HUES64 (cell line): ENCODE data around the gene PFKP.

Source experiments
- H3K27ac ChIP-seq: 2 replicates; pipeline ENCODE4 v1.7.0; 2013; ENCODE audit warnings: low read depth, low read length, inconsistent platforms
- H3K27me3 ChIP-seq: 2 replicates; pipeline ENCODE4 v1.6.1; 2013; ENCODE audit warnings: mild to moderate bottlenecking, low read length; ENCODE audit not compliant: insufficient read depth
- H3K36me3 ChIP-seq: 2 replicates; pipeline ENCODE4 v1.6.1; 2013; ENCODE audit warnings: mild to moderate bottlenecking, low read length; ENCODE audit not compliant: insufficient read depth
- H3K4me1 ChIP-seq: 2 replicates; pipeline ENCODE4 v1.6.1; 2013; ENCODE audit warnings: mild to moderate bottlenecking, low read length, moderate library complexity; ENCODE audit not compliant: insufficient read depth
- H3K4me3 ChIP-seq: 2 replicates; pipeline ENCODE4 v1.5.1; 2013; ENCODE audit warnings: mild to moderate bottlenecking, low read length, moderate library complexity
- H3K9ac ChIP-seq: 2 replicates; pipeline ENCODE4 v1.6.1; 2013; ENCODE audit warnings: mild to moderate bottlenecking, low read depth, low read length
- H3K9me3 ChIP-seq: 2 replicates; pipeline ENCODE4 v1.6.1; 2013; ENCODE audit warnings: low read depth, low read length; ENCODE audit not compliant: insufficient read depth
- WGBS: fragments of 150-250, 120-280 bp; methylation state at CpG from one replicate; pipeline ENCODE4 v1.1.7; 2013; ENCODE audit warnings: missing lambda C conversion rate; 5-methylcytosine and 5-hydroxymethylcytosine counted together

The PFKP gene

DNA sequence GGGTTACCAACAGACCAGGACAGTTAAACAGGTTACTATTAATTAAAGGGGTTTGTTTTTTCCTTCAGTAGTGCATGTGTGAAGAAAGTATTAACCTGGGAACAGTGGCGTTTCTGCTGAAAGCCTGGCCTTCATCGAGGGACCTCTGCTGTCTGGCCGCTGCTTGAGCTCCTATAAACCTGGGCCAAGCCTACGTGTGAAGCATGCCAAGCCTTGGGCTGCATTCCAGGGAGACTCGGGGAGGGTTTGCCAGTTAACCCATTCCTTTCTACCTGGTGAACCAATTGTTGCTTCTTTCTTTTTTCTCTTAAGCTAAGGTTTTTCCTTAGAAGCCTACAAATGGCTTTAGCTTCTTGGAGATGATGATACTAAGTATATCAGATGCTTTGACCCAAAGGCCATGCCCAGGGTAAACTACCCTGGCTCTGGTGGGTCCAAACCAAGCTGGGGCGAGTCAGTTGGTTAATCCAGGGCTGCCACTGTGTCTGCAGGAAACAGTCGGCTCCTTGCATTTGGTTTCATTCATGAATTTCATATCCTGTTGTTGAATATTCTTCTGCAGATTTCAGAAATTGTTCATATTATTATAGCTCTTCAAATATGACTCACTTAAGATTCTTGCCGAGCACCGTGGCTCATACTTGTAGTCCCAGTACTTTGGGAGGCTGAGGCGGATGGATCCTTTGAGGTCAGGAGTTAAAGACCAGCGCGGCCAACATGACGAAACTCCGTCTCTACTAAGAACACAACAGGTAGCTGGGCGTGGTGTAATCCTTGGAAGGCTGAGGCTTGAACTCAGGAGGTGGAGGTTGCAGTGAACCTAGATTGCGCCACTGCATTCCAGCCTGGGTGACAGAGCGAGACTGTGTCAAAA lies 23.8 kb downstream of the PFKP start:
- 81% methylated on average over 17 of the region's 17 CpGs for WGBS
- peaks cover 34% of the 10 kb centered on the region for H3K36me3 ChIP-seq
- H3K27ac ChIP-seq: 0 out of 2 replicates have a peak overlapping the region, but pooled peaks have one; percentile 16

DNA sequence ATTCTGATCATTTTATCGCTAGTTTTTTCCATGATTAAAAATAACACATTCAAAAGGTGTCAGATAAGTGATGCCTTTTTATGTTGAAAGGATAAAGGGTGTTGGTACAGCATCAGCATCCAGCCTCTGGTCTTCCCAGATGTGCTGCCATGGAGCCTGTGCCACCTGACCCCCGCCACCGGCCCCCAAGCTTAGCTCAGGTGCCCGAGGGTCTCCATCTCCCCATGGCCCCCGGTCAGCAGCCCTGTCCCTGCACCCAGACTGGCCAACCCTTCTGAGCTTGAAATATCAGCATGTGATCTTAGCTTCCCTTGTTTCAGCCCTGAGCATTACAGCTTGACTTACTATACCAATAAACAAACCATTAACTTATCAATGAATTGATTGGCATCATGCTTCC lies 24.6 kb downstream of the PFKP start:
- 96% methylated on average over 4 of the region's 5 CpGs for WGBS
- H3K9ac ChIP-seq: no peak overlapping the region
- peaks cover 20% of the 10 kb centered on the region for H3K4me1 ChIP-seq

More for the DNA sequence above, 23.8 kb downstream of the PFKP start:
- H3K9ac ChIP-seq: no peak overlapping the region
- H3K4me1 ChIP-seq: peaks cover 20% of the 10 kb centered on the region
- no peaks in the 10 kb centered on the region for H3K9me3 ChIP-seq
- H3K4me3 ChIP-seq: no peak overlapping the region
- no peaks in the 10 kb centered on the region for H3K27me3 ChIP-seq

DNA sequence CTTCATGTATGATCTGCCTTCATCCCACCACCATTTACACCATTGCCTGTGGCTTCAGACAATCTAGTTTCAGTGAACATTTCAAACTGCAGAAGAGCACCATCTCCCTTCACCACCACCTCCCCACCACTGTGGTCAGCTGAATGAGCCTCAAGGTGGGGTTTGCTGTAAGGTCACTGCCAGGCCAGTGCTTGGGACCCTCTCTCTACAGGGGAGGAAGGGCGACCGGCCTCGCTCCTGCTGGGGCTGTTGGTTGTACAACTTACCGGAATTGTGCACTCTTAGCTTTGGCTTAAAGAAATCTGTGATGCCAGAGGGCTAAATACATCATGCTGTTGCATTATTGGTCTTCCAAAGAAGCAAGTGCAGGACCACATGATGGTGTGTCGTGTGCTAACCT lies 26.6 kb downstream of the PFKP start:
- Histone ChIP-seq H3K27ac (peak overlapping the region; percentile 67; the same call in 1 of the 2 replicates), H3K36me3 (peaks cover 32% of the 10 kb centered on the region), H3K27me3 (no peaks in the 10 kb centered on the region), H3K9me3 (no peaks in the 10 kb centered on the region), H3K4me3 (no peak overlapping the region), H3K4me1 (peaks cover 20% of the 10 kb centered on the region), H3K9ac (no peak overlapping the region)
- 94% methylated on average over 5 of the region's 5 CpGs for WGBS

More for the DNA sequence above, 24.6 kb downstream of the PFKP start:
- Histone ChIP-seq H3K27me3 (no peaks in the 10 kb centered on the region), H3K36me3 (peaks cover 28% of the 10 kb centered on the region), H3K27ac (no peak overlapping the region), H3K4me3 (no peak overlapping the region), H3K9me3 (no peaks in the 10 kb centered on the region)

DNA sequence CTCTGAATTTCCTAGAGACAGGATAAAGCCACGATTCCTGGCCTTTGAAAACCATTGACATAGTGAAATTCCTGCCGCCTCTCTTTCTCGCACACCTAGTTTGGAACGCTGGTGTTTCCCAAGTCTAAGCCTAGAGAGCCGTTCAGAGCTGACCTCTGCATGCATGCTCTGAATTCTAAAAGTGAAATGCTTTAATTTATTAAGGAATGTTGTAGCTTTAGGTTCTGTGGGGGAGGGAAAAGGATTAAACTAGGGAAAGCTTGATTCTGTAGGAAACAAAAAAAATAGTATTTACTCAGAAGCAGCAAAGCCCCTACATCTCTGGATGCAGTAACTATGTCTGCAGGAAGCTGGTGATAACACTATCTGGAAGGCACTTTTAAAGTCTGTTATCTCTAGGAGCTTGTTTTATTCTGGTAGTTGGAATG lies 27.3 kb downstream of the PFKP start:
- WGBS: 84% methylated on average over 5 of the region's 5 CpGs
- no peak overlapping the region for H3K4me3 ChIP-seq
- no peaks in the 10 kb centered on the region for H3K9me3 ChIP-seq
- H3K4me1 ChIP-seq: peaks cover 20% of the 10 kb centered on the region
- peak overlapping the region; percentile 67 for H3K27ac ChIP-seq
- peak overlapping the region; percentile 4; the same call in 1 of the 2 replicates for H3K9ac ChIP-seq
- peaks cover 39% of the 10 kb centered on the region for H3K36me3 ChIP-seq
- no peaks in the 10 kb centered on the region for H3K27me3 ChIP-seq

DNA sequence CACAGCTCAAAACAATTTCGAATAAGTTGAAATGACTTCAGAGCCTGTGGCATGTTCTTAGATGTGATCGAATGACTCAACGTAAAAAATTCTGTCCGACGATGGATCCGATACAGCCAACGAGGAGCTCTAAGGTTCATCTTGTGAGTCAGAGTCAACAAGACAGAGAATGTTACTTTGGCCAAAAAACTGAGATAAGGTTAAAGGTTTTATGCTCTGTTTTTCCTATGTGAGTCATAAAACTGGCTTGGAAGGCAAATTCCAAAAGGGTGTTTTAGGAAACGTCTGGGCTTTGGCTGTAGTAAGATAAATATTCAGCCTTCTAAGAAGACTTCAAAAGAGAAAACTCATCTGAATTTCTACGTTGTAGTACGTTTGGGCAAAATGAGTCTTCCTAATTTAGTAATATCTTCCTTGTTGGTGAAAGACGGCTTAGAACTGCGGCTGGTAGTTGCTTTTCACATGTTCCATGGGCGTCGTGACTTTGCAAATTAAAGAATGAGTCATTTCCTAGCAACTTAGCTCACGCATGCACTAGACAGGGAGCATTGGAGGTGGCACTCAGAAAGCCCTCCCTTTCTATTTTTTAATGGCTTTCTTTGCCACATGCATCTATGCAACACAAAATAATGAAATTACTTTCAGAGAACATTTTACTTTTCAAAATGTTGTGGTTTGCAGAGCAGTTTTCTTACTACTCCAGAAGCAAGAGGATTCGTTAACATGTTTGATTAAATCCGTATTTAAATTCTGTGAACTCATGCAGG lies 28.2 kb downstream of the PFKP start:
- WGBS: 77% methylated on average over 17 of the region's 17 CpGs
- Histone ChIP-seq H3K27me3 (no peaks in the 10 kb centered on the region), H3K36me3 (peaks cover 48% of the 10 kb centered on the region), H3K9me3 (no peaks in the 10 kb centered on the region), H3K4me3 (no peak overlapping the region), H3K9ac (peak overlapping the region; percentile 8; the same call in 1 of the 2 replicates), H3K27ac (peak overlapping the region; percentile 67), H3K4me1 (peaks cover 20% of the 10 kb centered on the region)

DNA sequence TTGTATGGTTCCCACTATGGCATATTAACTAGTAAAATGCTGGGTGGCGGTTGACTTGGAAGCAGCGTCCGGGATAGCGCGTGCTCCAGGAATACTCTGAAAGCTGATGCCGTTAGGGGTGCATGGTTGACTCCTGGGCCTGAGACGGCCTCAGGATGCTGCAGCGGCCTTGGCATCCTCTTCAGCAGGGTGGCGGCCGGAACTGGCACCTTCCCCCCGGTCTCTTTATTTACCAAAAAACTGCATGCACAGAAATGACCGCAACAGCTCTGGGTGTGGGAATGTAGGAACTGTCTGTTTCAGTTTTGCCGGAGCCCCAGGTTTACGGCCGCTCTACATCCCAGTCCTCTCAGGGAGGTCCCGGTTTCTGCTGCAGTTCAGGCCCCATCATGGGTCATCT lies 28.8 kb downstream of the PFKP start:
- H3K4me1 ChIP-seq: peaks cover 19% of the 10 kb centered on the region
- H3K4me3 ChIP-seq: no peak overlapping the region
- H3K9me3 ChIP-seq: no peaks in the 10 kb centered on the region
- 0 out of 2 replicates have a peak overlapping the region, but pooled peaks have one; percentile 3 for H3K27ac ChIP-seq
- no peak overlapping the region for H3K9ac ChIP-seq
- peaks cover 49% of the 10 kb centered on the region for H3K36me3 ChIP-seq
- 92% methylated on average over 13 of the region's 16 CpGs for WGBS
- no peaks in the 10 kb centered on the region for H3K27me3 ChIP-seq

DNA sequence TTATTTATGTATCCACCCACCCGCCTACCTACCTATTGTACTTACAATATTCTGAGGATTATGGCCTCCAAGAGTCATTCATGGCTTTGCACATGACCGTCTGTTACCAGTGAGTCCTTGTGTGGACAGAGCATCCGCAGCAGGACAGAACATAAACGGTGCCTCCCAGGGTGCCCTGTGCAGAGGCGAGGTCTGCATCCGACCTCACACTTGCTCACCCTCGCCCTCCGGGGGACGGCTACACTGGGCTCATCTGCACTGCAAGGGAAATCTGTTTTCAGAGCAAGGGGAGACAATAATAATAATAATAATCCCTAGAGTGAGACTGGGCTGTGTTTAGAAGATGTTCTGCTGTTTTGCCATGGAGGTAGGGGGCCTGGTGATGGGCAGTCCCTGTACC lies 29.8 kb downstream of the PFKP start:
- WGBS: 93% methylated on average over 9 of the region's 9 CpGs
- Histone ChIP-seq H3K27ac (no peak overlapping the region), H3K4me1 (peaks cover 15% of the 10 kb centered on the region)

DNA sequence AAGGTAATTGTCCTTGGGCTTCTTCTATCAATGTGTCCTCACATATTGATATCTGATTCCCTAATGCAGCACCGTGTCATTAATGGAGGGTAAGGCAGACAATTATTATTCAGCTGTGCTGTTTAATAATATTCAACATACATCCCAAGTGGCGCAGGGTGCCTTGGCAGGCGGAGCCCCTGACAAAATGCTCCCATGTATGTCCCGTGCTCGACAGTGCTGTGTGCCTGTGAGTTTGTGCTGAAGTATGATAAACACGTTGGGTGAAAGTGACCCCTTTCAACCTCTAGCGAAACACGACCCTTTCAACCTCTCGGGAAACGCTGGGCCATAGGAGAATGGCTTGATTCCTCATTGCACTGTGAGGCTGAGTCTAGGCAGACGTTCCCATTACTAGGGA lies 31.3 kb downstream of the PFKP start:
- Histone ChIP-seq H3K36me3 (peaks cover 57% of the 10 kb centered on the region), H3K27ac (no peak overlapping the region), H3K27me3 (no peaks in the 10 kb centered on the region), H3K9ac (no peak overlapping the region), H3K4me3 (no peak overlapping the region), H3K4me1 (peaks cover 15% of the 10 kb centered on the region), H3K9me3 (no peaks in the 10 kb centered on the region)
- 88% methylated on average over 10 of the region's 11 CpGs for WGBS

More for the DNA sequence above, 29.8 kb downstream of the PFKP start:
- no peaks in the 10 kb centered on the region for H3K27me3 ChIP-seq
- H3K36me3 ChIP-seq: peaks cover 48% of the 10 kb centered on the region
- no peaks in the 10 kb centered on the region for H3K9me3 ChIP-seq
- H3K4me3 ChIP-seq: no peak overlapping the region
- no peak overlapping the region for H3K9ac ChIP-seq

DNA sequence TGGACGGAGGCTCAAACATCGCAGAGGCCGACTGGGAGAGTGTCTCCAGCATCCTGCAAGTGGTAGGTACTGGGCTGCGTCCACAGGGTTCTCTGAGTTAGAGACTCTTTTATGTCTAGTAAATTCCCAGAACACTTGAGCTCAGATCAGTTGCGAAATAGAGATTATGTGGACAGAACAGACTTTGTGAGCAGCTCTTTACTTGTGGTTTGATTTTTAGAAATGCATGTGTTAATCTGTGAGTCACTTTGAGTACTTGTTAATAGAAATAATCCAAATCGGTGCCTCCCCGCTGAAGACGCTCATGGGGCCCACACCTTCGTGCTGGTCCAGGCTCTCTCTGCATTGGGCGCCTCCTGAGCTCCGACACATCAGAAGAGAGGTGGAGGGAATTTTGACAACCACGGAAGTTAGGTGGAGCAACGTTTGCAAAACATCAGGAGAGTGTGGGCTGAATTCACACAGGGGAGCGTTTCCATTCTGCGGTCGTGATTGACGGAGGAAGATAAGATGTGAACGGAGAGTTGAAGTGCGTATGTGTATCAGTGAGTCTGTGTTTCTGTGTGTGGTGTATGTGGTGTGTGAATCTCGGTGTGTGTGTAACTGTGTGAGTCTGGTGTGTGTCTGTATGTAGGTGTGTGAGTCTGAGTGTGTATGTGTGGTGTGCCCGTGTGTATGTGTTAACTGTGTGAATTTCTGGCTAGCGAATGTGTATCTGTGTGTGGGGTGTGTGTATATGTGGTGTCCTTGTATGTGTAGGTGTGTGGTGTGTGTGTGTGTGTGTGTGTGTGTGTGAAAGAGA lies 32.1 kb downstream of the PFKP start:
- H3K9me3 ChIP-seq: no peaks in the 10 kb centered on the region
- H3K36me3 ChIP-seq: peaks cover 61% of the 10 kb centered on the region
- H3K4me1 ChIP-seq: peaks cover 13% of the 10 kb centered on the region
- no peak overlapping the region for H3K27ac ChIP-seq
- no peak overlapping the region for H3K9ac ChIP-seq
- WGBS: 95% methylated on average over 22 of the region's 22 CpGs
- no peaks in the 10 kb centered on the region for H3K27me3 ChIP-seq
- no peak overlapping the region for H3K4me3 ChIP-seq

DNA sequence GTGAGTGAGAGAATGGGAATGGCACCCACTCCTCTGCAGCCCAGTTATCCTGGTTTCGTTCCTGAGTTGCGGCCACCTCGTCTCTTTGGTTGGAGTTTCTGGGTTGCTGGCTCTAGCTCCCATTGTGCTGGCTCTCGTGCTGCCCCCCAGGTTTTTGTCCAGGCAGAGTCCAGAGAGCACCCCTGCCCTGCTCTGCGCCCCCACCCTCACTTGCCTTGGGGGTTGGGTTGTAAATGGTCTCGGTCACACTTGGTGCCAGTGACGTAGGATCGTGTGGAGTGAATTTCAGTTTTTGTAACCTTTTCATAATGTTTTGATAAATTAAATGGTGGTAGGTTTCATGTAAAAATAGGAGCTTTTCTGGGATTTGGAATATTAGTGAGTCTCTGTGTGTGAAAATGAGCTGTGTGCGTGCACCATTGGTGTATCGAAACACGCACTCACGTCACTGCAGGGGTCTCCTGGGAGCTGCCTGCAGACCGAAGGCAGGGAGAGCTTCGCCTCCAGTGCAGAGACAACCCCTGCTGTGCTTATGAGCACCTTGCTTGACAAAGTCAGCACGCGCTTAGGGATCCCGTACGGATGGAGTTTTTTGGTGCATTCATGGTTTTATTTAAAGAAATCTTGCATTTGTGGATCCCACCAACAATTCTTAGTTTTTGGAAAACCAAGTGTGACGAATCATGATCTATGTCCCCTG lies 32.9 kb downstream of the PFKP start:
- 95% methylated on average over 19 of the region's 19 CpGs for WGBS

More for the DNA sequence above, 32.9 kb downstream of the PFKP start:
- Histone ChIP-seq H3K4me1 (peaks cover 6% of the 10 kb centered on the region; the same call in 1 of the 2 replicates), H3K27me3 (no peaks in the 10 kb centered on the region), H3K9ac (no peak overlapping the region), H3K36me3 (peaks cover 63% of the 10 kb centered on the region), H3K9me3 (no peaks in the 10 kb centered on the region), H3K27ac (no peak overlapping the region), H3K4me3 (no peak overlapping the region)
